Activated CD4-positive, alpha-beta memory T cell treated with anti-CD3 and anti-CD28 coated beads for 36 hours (primary cell): Measurements from ENCODE around the gene TLE3. TPM values are rescaled to one million over a fixed set of nuclear protein-coding genes. Genes with fewer than 3 reads are reported as not detected.

Experiments
- CTCF ChIA-PET: fragments of 350-600 bp; sonication (Branson Sonifier 250); formaldehyde crosslinking; loops from one replicate; lab custom pipeline; 2021; ENCODE audit warnings: antibody characterized with exemption, inconsistent platforms; lab: Charles Lee
- POLR2A ChIA-PET: fragments of 350-600 bp; sonication (Branson Sonifier 250); formaldehyde crosslinking; loops from one replicate; lab custom pipeline; 2021; ENCODE audit warnings: antibody characterized with exemption; lab: Charles Lee
- DNase-seq: peaks from one replicate; pipeline ENCODE4 v3.0.0-alpha.2; 2020
- H3K27ac Mint-ChIP-seq: one replicate; pipeline ENCODE4 v1.8.0; 2021; ENCODE audit warnings: mixed read lengths
- H3K27me3 Mint-ChIP-seq: one replicate; pipeline ENCODE4 v1.8.0; 2021; ENCODE audit warnings: mixed read lengths
- H3K36me3 Mint-ChIP-seq: one replicate; pipeline ENCODE4 v1.8.0; 2021; ENCODE audit warnings: mixed read lengths
- H3K4me1 Mint-ChIP-seq: one replicate; pipeline ENCODE4 v1.8.0; 2021; ENCODE audit warnings: low read depth, mixed read lengths
- H3K4me3 Mint-ChIP-seq: one replicate; pipeline ENCODE4 v1.8.0; 2021; ENCODE audit warnings: mild to moderate bottlenecking, mixed read lengths
- H3K9me3 Mint-ChIP-seq: one replicate; pipeline ENCODE4 v1.8.0; 2021; ENCODE audit warnings: mixed read lengths
- intact Hi-C: fragments of 100-400 bp; cut with micrococcal nuclease; formaldehyde crosslinking; loops from one replicate; pipeline ENCODE4 v1.15.1; 2023
- total RNA-seq, 2 experiments: library from RNA; stranded (reverse); gene quantifications; one replicate each; pipeline ENCODE4 v1.2.3, GENCODE V29; 2021

Gene TLE3
- total RNA-seq, 2 experiments from 2014 or later: 85.4 to 95.1 TPM

- intact Hi-C loops: no loop called here
These were observed 48.9 kb downstream of the TLE3 start for GRCh38 chr15:70048578-70049514.

DNA sequence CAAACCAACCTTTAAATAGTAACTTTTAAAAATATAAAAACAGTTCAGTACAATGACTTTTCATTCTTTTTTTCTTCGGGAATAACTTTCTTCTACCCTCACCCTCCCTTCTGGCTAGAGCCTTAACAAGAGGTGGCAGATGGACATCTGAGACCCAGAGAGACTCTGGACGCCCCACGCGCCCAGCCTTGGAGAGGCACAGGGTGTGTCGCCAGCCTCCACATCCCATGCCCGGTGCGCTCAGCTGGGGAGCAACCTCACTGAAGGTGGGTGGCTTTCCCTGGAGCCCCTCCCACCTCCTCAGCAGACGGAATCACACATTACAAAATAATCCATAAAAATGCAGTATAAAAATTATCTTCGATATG lies 49.5 kb downstream of the TLE3 start:
- no peaks in the 10 kb centered on the region for H3K4me1 Mint-ChIP-seq
- H3K9me3 Mint-ChIP-seq: no peaks in the 10 kb centered on the region
- H3K4me3 Mint-ChIP-seq: no peak overlapping the region
- no peak overlapping the region for H3K27ac Mint-ChIP-seq
- no peaks in the 10 kb centered on the region for H3K27me3 Mint-ChIP-seq
- POLR2A ChIA-PET: no interaction called here
- intact Hi-C loops: no loop called here
- peaks cover 38% of the 10 kb centered on the region for H3K36me3 Mint-ChIP-seq
- CTCF ChIA-PET: no interaction called here
- no peak for DNase-seq

More at GRCh38 chr15:70048578-70049514, 48.9 kb downstream of the TLE3 start:
- no peak for DNase-seq
- Mint-ChIP-seq H3K4me3 (no peak overlapping the region), H3K36me3 (peaks cover 40% of the 10 kb centered on the region), H3K27me3 (no peaks in the 10 kb centered on the region), H3K9me3 (no peaks in the 10 kb centered on the region), H3K4me1 (no peaks in the 10 kb centered on the region), H3K27ac (no peak overlapping the region)
- ChIA-PET CTCF (no interaction called here), POLR2A (no interaction called here)

DNA sequence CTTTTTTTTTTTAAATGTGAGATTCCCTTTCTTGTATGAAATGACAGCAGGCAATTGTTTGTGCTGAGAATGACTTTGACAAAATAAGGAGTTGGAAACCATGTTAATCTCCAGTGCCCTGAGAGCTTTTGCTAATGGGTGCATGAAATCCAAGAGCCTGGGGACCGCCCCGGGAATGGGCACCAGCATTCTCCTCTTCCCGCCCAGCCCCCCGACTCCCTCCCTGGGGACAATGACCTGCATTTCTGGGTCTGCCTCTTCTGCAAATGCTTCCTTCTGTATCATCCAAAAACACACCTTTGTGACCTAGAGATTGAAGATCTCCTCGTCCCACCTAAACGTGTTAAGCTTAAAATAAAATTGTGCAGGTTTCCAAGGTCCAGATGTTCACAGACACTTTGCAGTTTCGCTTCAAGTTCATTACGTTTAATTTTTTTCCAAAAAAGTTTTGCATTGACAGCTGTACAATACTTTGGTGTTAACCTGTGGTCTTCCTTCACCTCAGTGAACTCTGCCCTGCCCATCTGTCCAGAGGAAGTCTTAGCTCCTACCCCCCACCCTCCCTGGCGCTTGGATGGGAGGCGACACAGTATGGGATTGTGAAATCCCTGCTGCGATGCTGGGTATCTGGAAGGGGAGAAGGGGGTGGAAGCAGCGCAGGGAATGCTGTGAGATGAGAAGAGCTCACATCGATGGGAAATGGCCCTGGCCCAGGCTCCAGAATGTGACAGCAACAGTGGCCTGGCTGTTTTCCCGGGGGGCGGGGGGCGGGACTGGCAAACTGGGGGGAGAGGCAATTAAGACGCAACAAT lies 50.1 kb downstream of the TLE3 start:
- Mint-ChIP-seq H3K4me1 (no peaks in the 10 kb centered on the region), H3K27ac (no peak overlapping the region)
- no peak for DNase-seq

DNA sequence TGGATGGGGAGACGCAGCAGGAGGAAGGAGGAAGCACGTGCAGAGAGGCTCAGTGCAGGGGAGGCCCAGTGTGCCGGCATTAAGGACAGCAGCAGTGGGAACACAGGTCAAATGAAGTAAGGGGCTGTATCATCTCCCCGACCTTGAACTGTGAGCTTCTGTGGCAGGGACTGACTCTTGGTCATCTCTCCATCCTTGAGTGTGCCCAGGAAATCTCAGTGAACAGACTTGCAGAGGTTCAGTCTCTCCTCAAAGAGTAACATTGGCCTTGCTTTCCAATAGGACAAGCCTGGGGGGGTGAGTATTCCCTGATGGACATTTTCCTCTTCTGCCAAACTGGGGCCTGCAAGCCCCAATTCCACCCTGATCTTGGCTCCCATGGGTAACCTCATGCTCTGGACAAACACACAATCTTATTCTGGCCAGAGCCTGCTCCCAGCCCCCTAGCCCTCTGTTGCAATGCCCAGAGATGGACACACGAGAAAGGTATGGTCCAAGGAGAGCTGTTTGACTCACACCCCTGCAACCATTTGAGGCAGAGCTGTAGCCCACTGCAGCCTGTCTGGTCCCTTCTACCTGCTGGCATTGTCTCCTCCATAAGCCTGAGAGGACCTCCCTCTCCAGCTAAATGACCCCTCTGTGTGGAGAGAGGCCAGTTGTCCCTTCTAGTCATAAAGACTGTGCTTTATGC lies 50.9 kb downstream of the TLE3 start:
- peaks cover 33% of the 10 kb centered on the region for H3K36me3 Mint-ChIP-seq
- no peaks in the 10 kb centered on the region for H3K27me3 Mint-ChIP-seq
- CTCF ChIA-PET: no interaction called here
- H3K27ac Mint-ChIP-seq: no peak overlapping the region
- intact Hi-C loops: no loop called here
- DNase-seq: no peak
- no peaks in the 10 kb centered on the region for H3K4me1 Mint-ChIP-seq
- no peak overlapping the region for H3K4me3 Mint-ChIP-seq
- POLR2A ChIA-PET: interaction anchor here (0.6 kb wide), 1 partner anchor 37 kb away, joined by 3 read pairs; no protein-coding TSS in a partner anchor
- H3K9me3 Mint-ChIP-seq: no peaks in the 10 kb centered on the region

More for the DNA sequence above, 50.1 kb downstream of the TLE3 start:
- Mint-ChIP-seq H3K4me3 (no peak overlapping the region), H3K36me3 (peaks cover 33% of the 10 kb centered on the region), H3K9me3 (no peaks in the 10 kb centered on the region), H3K27me3 (no peaks in the 10 kb centered on the region)
- intact Hi-C loops: no loop called here
- POLR2A ChIA-PET: interaction anchor here (0.6 kb wide), 1 partner anchor 37 kb away, joined by 3 read pairs; no protein-coding TSS in a partner anchor
- CTCF ChIA-PET: no interaction called here

- H3K27ac Mint-ChIP-seq: no peak overlapping the region
- no peaks in the 10 kb centered on the region for H3K9me3 Mint-ChIP-seq
- H3K27me3 Mint-ChIP-seq: no peaks in the 10 kb centered on the region
- peaks cover 2% of the 10 kb centered on the region for H3K4me1 Mint-ChIP-seq
- ChIA-PET CTCF (no interaction called here), POLR2A (interaction anchor here (1.1 kb wide), 1 partner anchor 27 kb away, joined by 3 read pairs; no protein-coding TSS in a partner anchor)
- H3K4me3 Mint-ChIP-seq: no peak overlapping the region
- DNase-seq: no peak
- intact Hi-C loops: no loop called here
- peaks cover 22% of the 10 kb centered on the region for H3K36me3 Mint-ChIP-seq
These were observed 52.7 kb downstream of the TLE3 start for GRCh38 chr15:70045045-70045444.

DNA sequence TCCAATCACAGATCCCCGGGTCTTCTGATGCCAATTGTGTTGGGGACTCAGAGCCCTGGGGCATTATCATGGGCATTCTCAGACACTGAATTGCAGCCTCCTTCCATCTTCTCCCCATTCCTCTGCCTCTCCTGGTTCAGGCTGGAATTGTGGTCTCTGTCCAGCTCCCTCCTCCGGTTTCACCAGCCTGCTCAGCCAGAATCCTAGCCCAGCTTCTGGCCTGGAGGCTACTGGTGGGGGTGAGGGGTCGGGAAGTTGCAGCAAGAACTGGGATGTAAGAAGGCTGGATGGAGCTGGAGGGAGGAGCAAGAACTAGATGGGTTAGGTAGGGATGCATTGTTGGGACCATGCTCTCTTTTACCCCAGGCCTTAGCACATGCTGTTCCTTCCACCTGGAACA lies 53.5 kb downstream of the TLE3 start:
- H3K36me3 Mint-ChIP-seq: peaks cover 17% of the 10 kb centered on the region
- no peak for DNase-seq
- intact Hi-C loops: no loop called here
- H3K27me3 Mint-ChIP-seq: no peaks in the 10 kb centered on the region
- CTCF ChIA-PET: no interaction called here
- POLR2A ChIA-PET: interaction anchor here (1.2 kb wide), 1 partner anchor 9 kb away, joined by 3 read pairs; no protein-coding TSS in a partner anchor
- no peaks in the 10 kb centered on the region for H3K9me3 Mint-ChIP-seq
- H3K27ac Mint-ChIP-seq: no peak overlapping the region
- peaks cover 2% of the 10 kb centered on the region for H3K4me1 Mint-ChIP-seq
- no peak overlapping the region for H3K4me3 Mint-ChIP-seq

GRCh38 chr15:70043590-70043989 lies 54.1 kb downstream of the TLE3 start:
- CTCF ChIA-PET: no interaction called here
- POLR2A ChIA-PET: interaction anchor here (1.2 kb wide), 1 partner anchor 10 kb away, joined by 3 read pairs; no protein-coding TSS in a partner anchor
- Mint-ChIP-seq H3K4me1 (peaks cover 2% of the 10 kb centered on the region), H3K27ac (no peak overlapping the region), H3K9me3 (no peaks in the 10 kb centered on the region), H3K27me3 (no peaks in the 10 kb centered on the region), H3K4me3 (no peak overlapping the region), H3K36me3 (peaks cover 15% of the 10 kb centered on the region)
- no peak for DNase-seq
- intact Hi-C loops: no loop called here

DNA sequence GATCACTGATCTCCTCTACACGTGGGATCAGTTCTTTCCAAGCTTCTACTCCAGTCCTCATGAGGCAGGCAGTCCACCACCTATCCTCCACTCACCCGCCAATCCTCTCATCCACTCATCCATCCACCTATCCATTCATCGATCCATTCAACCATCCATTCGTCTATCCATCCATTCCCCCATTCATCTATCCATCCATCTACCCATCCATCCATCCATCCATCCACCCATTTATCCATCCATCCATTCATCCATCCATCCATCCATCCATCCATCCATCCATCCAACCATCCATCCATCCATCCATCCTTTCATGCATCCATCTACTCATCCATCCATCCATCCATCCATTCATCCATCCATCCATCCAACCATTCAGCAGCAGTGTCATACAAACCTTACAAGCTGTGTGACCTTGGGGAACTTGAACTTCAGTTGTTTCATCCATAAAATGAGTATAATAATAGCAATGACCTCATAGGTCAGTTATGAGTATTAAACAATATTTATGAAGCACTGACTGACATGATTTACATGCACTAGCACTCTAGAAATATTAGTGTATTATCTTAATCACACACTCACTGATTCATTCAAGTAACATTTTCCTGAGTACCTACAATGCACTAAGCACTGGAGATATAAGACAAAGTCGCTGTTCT lies 55.0 kb downstream of the TLE3 start:
- H3K4me3 Mint-ChIP-seq: no peak overlapping the region
- DNase-seq: no peak
- H3K27ac Mint-ChIP-seq: no peak overlapping the region
- H3K4me1 Mint-ChIP-seq: peaks cover 2% of the 10 kb centered on the region
- POLR2A ChIA-PET: no interaction called here
- no peaks in the 10 kb centered on the region for H3K9me3 Mint-ChIP-seq
- intact Hi-C loops: no loop called here
- CTCF ChIA-PET: interaction anchor here (2.3 kb wide), 1 partner anchor 467 kb away, joined by 6 read pairs; no protein-coding TSS in a partner anchor
- H3K27me3 Mint-ChIP-seq: no peaks in the 10 kb centered on the region
- H3K36me3 Mint-ChIP-seq: peaks cover 13% of the 10 kb centered on the region

DNA sequence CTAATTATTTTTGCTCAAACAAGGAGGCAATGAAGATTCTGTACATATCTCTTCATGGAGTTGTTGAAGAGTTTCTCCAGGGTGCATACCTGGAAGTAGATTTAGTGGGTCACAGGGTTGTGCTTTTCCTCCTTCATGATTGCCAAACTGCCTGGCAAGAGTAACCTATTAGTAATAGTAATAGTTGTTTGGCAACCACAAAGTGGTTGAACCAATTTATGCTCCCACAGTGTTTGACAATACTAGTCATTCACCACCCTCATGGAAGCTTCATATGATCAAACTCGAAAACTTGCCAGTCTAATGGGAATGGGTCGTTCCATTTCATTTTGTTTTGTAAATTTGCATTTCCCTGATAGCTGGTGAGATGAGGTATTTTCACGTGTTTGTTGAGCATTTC lies 57.8 kb downstream of the TLE3 start:
- Mint-ChIP-seq H3K4me3 (no peak overlapping the region), H3K36me3 (peaks cover 8% of the 10 kb centered on the region), H3K9me3 (no peaks in the 10 kb centered on the region), H3K27ac (no peak overlapping the region), H3K4me1 (peaks cover 2% of the 10 kb centered on the region), H3K27me3 (no peaks in the 10 kb centered on the region)
- no peak for DNase-seq
- intact Hi-C loops: no loop called here
- ChIA-PET CTCF (interaction anchor here (0.8 to 1.0 kb wide), 2 partner anchors 311 to 429 kb away, joined by 3 read pairs; no protein-coding TSS in a partner anchor), POLR2A (interaction anchor here (1.3 kb wide), 1 partner anchor 10 kb away, joined by 3 read pairs; no protein-coding TSS in a partner anchor)

GRCh38 chr15:70038730-70039392 lies 58.9 kb downstream of the TLE3 start:
- H3K36me3 Mint-ChIP-seq: peaks cover 4% of the 10 kb centered on the region
- no peak overlapping the region for H3K27ac Mint-ChIP-seq
- no peak overlapping the region for H3K4me3 Mint-ChIP-seq

GRCh38 chr15:70037292-70037640 lies 60.5 kb downstream of the TLE3 start:
- CTCF ChIA-PET: no interaction called here
- H3K27ac Mint-ChIP-seq: no peak overlapping the region
- no peak overlapping the region for H3K4me3 Mint-ChIP-seq
- intact Hi-C loops: no loop called here
- H3K9me3 Mint-ChIP-seq: no peaks in the 10 kb centered on the region
- no peak for DNase-seq
- H3K4me1 Mint-ChIP-seq: peaks cover 2% of the 10 kb centered on the region
- no peaks in the 10 kb centered on the region for H3K27me3 Mint-ChIP-seq
- no peaks in the 10 kb centered on the region for H3K36me3 Mint-ChIP-seq
- POLR2A ChIA-PET: no interaction called here

More at GRCh38 chr15:70038730-70039392, 58.9 kb downstream of the TLE3 start:
- no peak for DNase-seq
- ChIA-PET POLR2A (interaction anchor here (0.6 kb wide), 1 partner anchor 150 kb away, joined by 3 read pairs; no protein-coding TSS in a partner anchor), CTCF (no interaction called here)
- H3K27me3 Mint-ChIP-seq: no peaks in the 10 kb centered on the region
- H3K4me1 Mint-ChIP-seq: peaks cover 2% of the 10 kb centered on the region
- H3K9me3 Mint-ChIP-seq: no peaks in the 10 kb centered on the region
- intact Hi-C loops: no loop called here
